ENCODE data around the gene CNOT2.

- TF ChIP-seq POLR2AphosphoS5 (IDR thresholded peaks at IDR 0.05), result no peak
- no peak for TF ChIP-seq POLR2A (IDR thresholded peaks at IDR 0.05)
- no peak for TF ChIP-seq CTCF (IDR thresholded peaks at IDR 0.05)
Observed at GRCh38 chr12:70386771-70387170, 143.5 kb downstream of the CNOT2 start.
